GM23338 (cell line): Measurements from ENCODE around the gene BRSK2. TPM values are rescaled to one million over a fixed set of nuclear protein-coding genes. Genes with fewer than 3 reads are reported as not detected.

Source experiments
- ATAC-seq: fragments of 200-7000 bp; cut with Tn5 transposase; 3 replicates; pipeline ENCODE4 v1.9.1; 2020
- DNase-seq: peaks from one replicate; pipeline ENCODE4 v3.0.0-alpha.2; 2015; ENCODE audit warnings: low spot score
- H2AFZ ChIP-seq: fragments of 200-600 bp; sonication (generic); 2 replicates; pipeline ENCODE4 v1.8.0; 2016; ENCODE audit warnings: antibody characterized with exemption, mild to moderate bottlenecking, moderate library complexity
- H3F3A ChIP-seq: fragments of 200-600 bp; sonication (generic); replicated peaks from 2 replicates; pipeline ENCODE4 v1.8.0; 2017; ENCODE audit warnings: antibody characterized with exemption, mixed run types, low read depth
- H3K27ac ChIP-seq: fragments of 200-600 bp; sonication (generic); 2 replicates; pipeline ENCODE4 v1.6.1; 2016; ENCODE audit warnings: low read depth
- H3K27me3 ChIP-seq: fragments of 200-600 bp; sonication (generic); 2 replicates; pipeline ENCODE4 v1.8.0; 2016; ENCODE audit warnings: mild to moderate bottlenecking, mixed run types, moderate library complexity; ENCODE audit not compliant: insufficient read depth
- H3K36me3 ChIP-seq: fragments of 200-600 bp; sonication (generic); 2 replicates; pipeline ENCODE4 v1.8.0; 2016; ENCODE audit warnings: mild to moderate bottlenecking; ENCODE audit not compliant: insufficient read depth
- H3K4me1 ChIP-seq: fragments of 200-600 bp; sonication (generic); 2 replicates; pipeline ENCODE4 v1.8.0; 2016; ENCODE audit warnings: mild to moderate bottlenecking, moderate library complexity; ENCODE audit not compliant: insufficient read depth
- H3K4me2 ChIP-seq: fragments of 200-600 bp; sonication (generic); 2 replicates; pipeline ENCODE4 v1.7.1; 2017; ENCODE audit warnings: mixed run types
- H3K4me3 ChIP-seq: fragments of 200-600 bp; sonication (generic); 2 replicates; pipeline ENCODE4 v1.6.1; 2016; ENCODE audit warnings: mixed run types
- H3K79me2 ChIP-seq: fragments of 200-600 bp; sonication (generic); replicated peaks from 2 replicates; pipeline ENCODE4 v1.8.0; 2017; ENCODE audit warnings: mild to moderate bottlenecking; ENCODE audit not compliant: insufficient read depth
- H3K9me2 ChIP-seq: fragments of 200-600 bp; sonication (generic); 2 replicates; pipeline ENCODE4 v1.8.0; 2017; ENCODE audit not compliant: insufficient read depth
- H4K20me1 ChIP-seq: fragments of 200-600 bp; sonication (generic); replicated peaks from 2 replicates; pipeline ENCODE4 v1.8.0; 2017; ENCODE audit warnings: mild to moderate bottlenecking; ENCODE audit not compliant: insufficient read depth
- H3K27ac Mint-ChIP-seq: 2 replicates; pipeline ENCODE4 v1.8.0; 2020; ENCODE audit warnings: inconsistent platforms, mild to moderate bottlenecking, moderate library complexity, mixed read lengths
- H3K27me3 Mint-ChIP-seq: 3 replicates; pipeline ENCODE4 v1.8.0; 2022; ENCODE audit warnings: low read depth, mild to moderate bottlenecking, moderate library complexity, mixed read lengths, inconsistent platforms; ENCODE audit not compliant: insufficient read depth, poor library complexity
- H3K36me3 Mint-ChIP-seq: 3 replicates; pipeline ENCODE4 v1.8.0; 2021; ENCODE audit warnings: low read depth, mild to moderate bottlenecking, inconsistent platforms, moderate library complexity, mixed read lengths
- H3K4me1 Mint-ChIP-seq: 3 replicates; pipeline ENCODE4 v1.8.0; 2020; ENCODE audit warnings: mild to moderate bottlenecking, inconsistent platforms, mixed read lengths
- H3K4me3 Mint-ChIP-seq: 3 replicates; pipeline ENCODE4 v1.8.0; 2021; ENCODE audit warnings: moderate library complexity, mild to moderate bottlenecking, inconsistent platforms, mixed read lengths
- H3K9me3 Mint-ChIP-seq: 3 replicates; pipeline ENCODE4 v1.8.0; 2020; ENCODE audit warnings: moderate library complexity, mild to moderate bottlenecking, inconsistent platforms, mixed read lengths
- CREB1 ChIP-seq: fragments of 250-450 bp; sonication (Bioruptor Pico); IDR thresholded peaks from 2 replicates; pipeline ENCODE4 v1.5.0; 2020; ENCODE audit warnings: low read depth, mild to moderate bottlenecking, moderate library complexity
- EZH2 ChIP-seq: fragments of 200-600 bp; sonication (generic); IDR thresholded peaks from one replicate; pipeline ENCODE4 v1.8.0; 2017; ENCODE audit warnings: antibody characterized with exemption, mild to moderate bottlenecking, low read depth; ENCODE audit not compliant: unreplicated experiment
- EZH2phosphoT487 ChIP-seq: fragments of 200-600 bp; sonication (generic); IDR thresholded peaks from one replicate; pipeline ENCODE4 v1.8.1; 2018; ENCODE audit warnings: antibody characterized with exemption; ENCODE audit not compliant: unreplicated experiment
- NANOG ChIP-seq: IDR thresholded peaks from 2 replicates; pipeline ENCODE4 v1.6.1; 2016; ENCODE audit warnings: antibody characterized with exemption, borderline replicate concordance
- POLR2AphosphoS5 ChIP-seq: IDR thresholded peaks from 2 replicates; pipeline ENCODE4 v1.6.1; 2016; ENCODE audit warnings: antibody characterized with exemption, low read depth
- STAT1 ChIP-seq: IDR thresholded peaks from one replicate; pipeline ENCODE4 v1.6.1; 2016; ENCODE audit warnings: antibody characterized with exemption; ENCODE audit not compliant: unreplicated experiment
- ZNF114 ChIP-seq: fragments of 250-450 bp; sonication (Bioruptor Pico); IDR thresholded peaks from 2 replicates; pipeline ENCODE4 v1.5.0; 2020; ENCODE audit warnings: mild to moderate bottlenecking, moderate library complexity
- ZNF331 ChIP-seq: fragments of 250-450 bp; sonication (Bioruptor Pico); IDR thresholded peaks from 2 replicates; pipeline ENCODE4 v1.5.0; 2020; ENCODE audit warnings: low read depth, mild to moderate bottlenecking, moderate library complexity
- polyA plus RNA-seq: library from polyadenylated mRNA; unstranded; fragments of >200 nt; fragmentation: Nextera tagmentation; extraction: Ambion mirVana; gene quantifications from 2 replicates; pipeline ENCODE4 v1.2.1, GENCODE V29; 2016
- total RNA-seq: library from RNA; depleted of rRNA; stranded (reverse); fragments of >200 nt; shearing (Covaris generic); gene quantifications from 2 replicates; pipeline ENCODE4 v1.2.3, GENCODE V29; 2014
- TF ChIP-seq, protein P1 (sequence below): IDR thresholded peaks from one replicate; pipeline ENCODE4 v1.6.1; 2018; ENCODE audit warnings: antibody characterized with exemption; ENCODE audit not compliant: unreplicated experiment
- TF ChIP-seq, protein P2 (sequence below): IDR thresholded peaks from 2 replicates; pipeline ENCODE4 v1.6.1; 2016; ENCODE audit warnings: antibody characterized with exemption

The BRSK2 gene
- total and polyA plus RNA-seq, 2 experiments from 2014 or later: 7.2 to 20.3 TPM

DNA sequence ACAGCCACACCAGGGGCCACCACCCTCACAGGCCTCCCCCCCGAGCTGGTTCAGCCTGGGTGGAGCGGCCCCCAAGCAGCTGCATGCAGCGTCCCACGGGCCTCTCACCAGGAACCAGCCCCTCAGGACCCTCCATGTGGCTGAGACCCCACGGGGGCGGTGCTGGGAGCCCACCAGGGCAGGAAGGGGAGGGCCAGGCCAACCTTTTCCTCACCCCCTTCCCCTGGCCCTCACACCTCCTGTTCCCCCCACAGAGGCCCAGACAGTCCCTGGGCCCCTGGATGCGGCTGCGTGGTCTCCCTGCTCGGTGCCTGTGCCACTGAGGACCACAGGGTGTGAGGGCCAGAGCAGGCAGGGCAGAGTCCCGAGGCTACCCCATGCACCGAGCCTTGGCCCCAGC is 50.3 kb downstream of the BRSK2 start:
- no peak overlapping the region for H3K4me3 ChIP-seq
- no peak for ATAC-seq
- H3K79me2 ChIP-seq: no peaks in the 10 kb centered on the region
- H3K36me3 Mint-ChIP-seq: no peaks in the 10 kb centered on the region; the same call in 1 of the 3 replicates
- peaks cover 5% of the 10 kb centered on the region for H3K27me3 Mint-ChIP-seq
- no peaks in the 10 kb centered on the region; the same call in 1 of the 2 replicates for H4K20me1 ChIP-seq
- no peak overlapping the region for H3K4me2 ChIP-seq
- no peak overlapping the region for H3K27ac ChIP-seq
- no peaks in the 10 kb centered on the region for H3K4me1 ChIP-seq
- H3K4me1 Mint-ChIP-seq: no peaks in the 10 kb centered on the region; the same call in 2 of the 3 replicates
- H3K27ac Mint-ChIP-seq: no peak overlapping the region
- no peak overlapping the region for H2AFZ ChIP-seq
- TF ChIP-seq POLR2AphosphoS5: no peak
- TF ChIP-seq ZNF114 (CRISPR knock-in tag): no peak
- TF ChIP-seq EZH2phosphoT487: no peak
- no peak for TF ChIP-seq STAT1
- TF ChIP-seq ZNF331: no peak
- TF ChIP-seq NANOG: no peak
- TF ChIP-seq, protein P1, sequence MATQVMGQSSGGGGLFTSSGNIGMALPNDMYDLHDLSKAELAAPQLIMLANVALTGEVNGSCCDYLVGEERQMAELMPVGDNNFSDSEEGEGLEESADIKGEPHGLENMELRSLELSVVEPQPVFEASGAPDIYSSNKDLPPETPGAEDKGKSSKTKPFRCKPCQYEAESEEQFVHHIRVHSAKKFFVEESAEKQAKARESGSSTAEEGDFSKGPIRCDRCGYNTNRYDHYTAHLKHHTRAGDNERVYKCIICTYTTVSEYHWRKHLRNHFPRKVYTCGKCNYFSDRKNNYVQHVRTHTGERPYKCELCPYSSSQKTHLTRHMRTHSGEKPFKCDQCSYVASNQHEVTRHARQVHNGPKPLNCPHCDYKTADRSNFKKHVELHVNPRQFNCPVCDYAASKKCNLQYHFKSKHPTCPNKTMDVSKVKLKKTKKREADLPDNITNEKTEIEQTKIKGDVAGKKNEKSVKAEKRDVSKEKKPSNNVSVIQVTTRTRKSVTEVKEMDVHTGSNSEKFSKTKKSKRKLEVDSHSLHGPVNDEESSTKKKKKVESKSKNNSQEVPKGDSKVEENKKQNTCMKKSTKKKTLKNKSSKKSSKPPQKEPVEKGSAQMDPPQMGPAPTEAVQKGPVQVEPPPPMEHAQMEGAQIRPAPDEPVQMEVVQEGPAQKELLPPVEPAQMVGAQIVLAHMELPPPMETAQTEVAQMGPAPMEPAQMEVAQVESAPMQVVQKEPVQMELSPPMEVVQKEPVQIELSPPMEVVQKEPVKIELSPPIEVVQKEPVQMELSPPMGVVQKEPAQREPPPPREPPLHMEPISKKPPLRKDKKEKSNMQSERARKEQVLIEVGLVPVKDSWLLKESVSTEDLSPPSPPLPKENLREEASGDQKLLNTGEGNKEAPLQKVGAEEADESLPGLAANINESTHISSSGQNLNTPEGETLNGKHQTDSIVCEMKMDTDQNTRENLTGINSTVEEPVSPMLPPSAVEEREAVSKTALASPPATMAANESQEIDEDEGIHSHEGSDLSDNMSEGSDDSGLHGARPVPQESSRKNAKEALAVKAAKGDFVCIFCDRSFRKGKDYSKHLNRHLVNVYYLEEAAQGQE: no peak
- TF ChIP-seq, protein P2, sequence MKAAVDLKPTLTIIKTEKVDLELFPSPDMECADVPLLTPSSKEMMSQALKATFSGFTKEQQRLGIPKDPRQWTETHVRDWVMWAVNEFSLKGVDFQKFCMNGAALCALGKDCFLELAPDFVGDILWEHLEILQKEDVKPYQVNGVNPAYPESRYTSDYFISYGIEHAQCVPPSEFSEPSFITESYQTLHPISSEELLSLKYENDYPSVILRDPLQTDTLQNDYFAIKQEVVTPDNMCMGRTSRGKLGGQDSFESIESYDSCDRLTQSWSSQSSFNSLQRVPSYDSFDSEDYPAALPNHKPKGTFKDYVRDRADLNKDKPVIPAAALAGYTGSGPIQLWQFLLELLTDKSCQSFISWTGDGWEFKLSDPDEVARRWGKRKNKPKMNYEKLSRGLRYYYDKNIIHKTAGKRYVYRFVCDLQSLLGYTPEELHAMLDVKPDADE: no peak
- TF ChIP-seq EZH2: no peak
- no peak for TF ChIP-seq CREB1
- H3K9me2 ChIP-seq: no peaks in the 10 kb centered on the region
- H3K27me3 ChIP-seq: no peaks in the 10 kb centered on the region
- H3K9me3 Mint-ChIP-seq: no peaks in the 10 kb centered on the region; the same call in 2 of the 3 replicates
- no peaks in the 10 kb centered on the region for H3K36me3 ChIP-seq
- no peak for DNase-seq
- no peak overlapping the region for H3K4me3 Mint-ChIP-seq
- H3F3A ChIP-seq: no peaks in the 10 kb centered on the region

DNA sequence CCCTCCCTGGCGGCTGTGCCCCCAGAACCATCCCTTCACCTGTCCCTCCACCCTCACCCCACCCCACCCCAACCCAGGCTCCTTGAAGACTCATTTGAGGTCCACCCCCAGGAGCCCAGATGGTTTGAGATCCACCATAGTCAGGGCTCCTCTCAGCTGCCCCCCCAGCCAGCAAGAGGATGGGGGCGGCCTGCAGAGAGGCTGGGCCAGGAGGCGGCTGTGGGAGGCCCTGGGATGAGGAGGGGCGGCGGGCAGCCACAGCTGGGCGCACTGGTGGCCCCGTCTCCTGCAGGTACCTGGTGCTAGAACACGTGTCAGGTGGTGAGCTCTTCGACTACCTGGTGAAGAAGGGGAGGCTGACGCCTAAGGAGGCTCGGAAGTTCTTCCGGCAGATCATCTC is 50.8 kb downstream of the BRSK2 start:
- no peaks in the 10 kb centered on the region for H3K36me3 ChIP-seq
- DNase-seq: no peak
- TF ChIP-seq ZNF331 (no peak), EZH2 (no peak), CREB1 (no peak)
- TF ChIP-seq, protein P1: no peak

More for the DNA sequence above, 50.8 kb downstream of the BRSK2 start:
- no peak overlapping the region for H3K4me3 Mint-ChIP-seq
- Histone ChIP-seq H3K27ac (no peak overlapping the region), H3K4me2 (no peak overlapping the region), H3K4me3 (no peak overlapping the region), H4K20me1 (no peaks in the 10 kb centered on the region; the same call in 1 of the 2 replicates), H3F3A (no peaks in the 10 kb centered on the region), H2AFZ (no peak overlapping the region), H3K4me1 (no peaks in the 10 kb centered on the region), H3K9me2 (no peaks in the 10 kb centered on the region), H3K79me2 (no peaks in the 10 kb centered on the region), H3K27me3 (no peaks in the 10 kb centered on the region)
- no peak overlapping the region for H3K27ac Mint-ChIP-seq
- peaks cover 5% of the 10 kb centered on the region for H3K27me3 Mint-ChIP-seq
- no peaks in the 10 kb centered on the region; the same call in 2 of the 3 replicates for H3K4me1 Mint-ChIP-seq
- no peaks in the 10 kb centered on the region; the same call in 1 of the 3 replicates for H3K36me3 Mint-ChIP-seq
- no peaks in the 10 kb centered on the region; the same call in 2 of the 3 replicates for H3K9me3 Mint-ChIP-seq
- no peak for ATAC-seq
